Uterus (tissue), 4 donors: ENCODE data around the gene MYH13. TPM values are rescaled to one million over a fixed set of nuclear protein-coding genes. Genes with fewer than 3 reads are reported as not detected.

Experiments
- DNase-seq, 2 donors: peaks; one replicate each; pipeline ENCODE4 v3.0.0-alpha.2; 2019 to 2020
- H3K27ac ChIP-seq, 2 donors: fragments of 200-600 bp; sonication (generic); 1 replicate in 1 of 2; 2 replicates in 1 of 2; pipeline ENCODE4 v1.5.1; 2016 to 2018
- H3K27me3 ChIP-seq, 2 donors: fragments of 200-600 bp; sonication (generic); one replicate each; pipeline ENCODE4 v1.5.1; 2018 to 2019; ENCODE audit warnings: control low read depth in 1 of 2
- H3K36me3 ChIP-seq, 2 donors: fragments of 200-600 bp; sonication (generic); one replicate each; pipeline ENCODE4 v1.5.1; 2019; ENCODE audit warnings: control low read depth in 1 of 2
- H3K4me1 ChIP-seq, 2 donors: fragments of 200-600 bp; sonication (generic); one replicate each; pipeline ENCODE4 v1.5.1; 2018 to 2019; ENCODE audit warnings: control low read depth in 1 of 2
- H3K4me3 ChIP-seq, 2 donors: fragments of 200-600 bp; sonication (generic); 1 replicate in 1 of 2; 2 replicates in 1 of 2; pipeline ENCODE4 v1.5.1; 2018 to 2019; ENCODE audit warnings: mild to moderate bottlenecking in 1 of 2
- H3K9me3 ChIP-seq, 2 donors: fragments of 200-600 bp; sonication (generic); one replicate each; pipeline ENCODE4 v1.5.1; 2019; ENCODE audit warnings: control low read depth in 1 of 2
- CTCF ChIP-seq, 4 experiments: fragments of 200-600 bp in 2 of 4; fragments of 450-650 bp in 2 of 4; sonication (generic) in 2 of 4; IDR thresholded peaks; one replicate each; pipeline ENCODE4 v1.5.1; 2016 to 2019; ENCODE audit warnings: antibody characterized with exemption in 4 of 4, mild to moderate bottlenecking in 2 of 4, moderate library complexity in 1 of 4
- POLR2A ChIP-seq, 2 donors: fragments of 450-650 bp; IDR thresholded peaks; one replicate each; pipeline ENCODE4 v1.6.1; 2016; ENCODE audit warnings: antibody characterized with exemption in 2 of 2, mild to moderate bottlenecking in 1 of 2, moderate library complexity in 1 of 2
- intact Hi-C: fragments of 100-400 bp; cut with DNase I; formaldehyde crosslinking; loops from one replicate; pipeline ENCODE4 v1.15.1; 2023; ENCODE audit warnings: low total_unique reads
- total RNA-seq, 4 donors: library from RNA; depleted of rRNA in 3 of 4; stranded (reverse); fragments of >200 nt in 3 of 4; gene quantifications; one replicate each; pipeline versions ENCODE4 v1.1.0 to v1.2.4, GENCODE V29; 2014 to 2023
- donor health status: DM: yes; HTN: yes; CAD: no.

MYH13 gene
- total RNA-seq, 4 donors from 2014 or later: not detected

- H3K4me3 ChIP-seq: no peak overlapping the region
- H3K36me3 ChIP-seq: no peaks in the 10 kb centered on the region
- H3K4me1 ChIP-seq: no peaks in the 10 kb centered on the region
- no peak for DNase-seq
- H3K9me3 ChIP-seq: no peaks in the 10 kb centered on the region
- no peaks in the 10 kb centered on the region for H3K27me3 ChIP-seq
- intact Hi-C loops: no loop called here
- H3K27ac ChIP-seq: no peak overlapping the region
- TF ChIP-seq POLR2A (IDR thresholded peaks at IDR 0.05) (no peak), CTCF (IDR thresholded peaks at IDR 0.05) (no peak)
Observed at GRCh38 chr17:10392880-10393279, 20.1 kb upstream of the MYH13 start.

- intact Hi-C loops: no loop called here
- H3K9me3 ChIP-seq: no peaks in the 10 kb centered on the region
- no peaks in the 10 kb centered on the region for H3K36me3 ChIP-seq
- DNase-seq: no peak
- H3K27ac ChIP-seq: no peak overlapping the region
- H3K4me3 ChIP-seq: no peak overlapping the region
- TF ChIP-seq CTCF (IDR thresholded peaks at IDR 0.05) (no peak), POLR2A (IDR thresholded peaks at IDR 0.05) (no peak)
- peaks cover 0 to 3% of the 10 kb centered on the region in 2 donors for H3K27me3 ChIP-seq
- H3K4me1 ChIP-seq: no peaks in the 10 kb centered on the region
Observed at GRCh38 chr17:10385871-10386270, 13.1 kb upstream of the MYH13 start.

- intact Hi-C loops: no loop called here
- DNase-seq: no peak
Observed at GRCh38 chr17:10384175-10384574, 11.4 kb upstream of the MYH13 start.

GRCh38 chr17:10380631-10381408, 8.0 kb upstream of the MYH13 start:
- no peak for DNase-seq
- no peaks in the 10 kb centered on the region for H3K9me3 ChIP-seq
- intact Hi-C loops: no loop called here
- no peak overlapping the region for H3K4me3 ChIP-seq
- H3K27me3 ChIP-seq: peaks cover 0 to 3% of the 10 kb centered on the region in 2 donors
- no peaks in the 10 kb centered on the region for H3K4me1 ChIP-seq
- H3K36me3 ChIP-seq: no peaks in the 10 kb centered on the region
- TF ChIP-seq POLR2A (IDR thresholded peaks at IDR 0.05): no peak
- no peak for TF ChIP-seq CTCF (IDR thresholded peaks at IDR 0.05)
- no peak overlapping the region for H3K27ac ChIP-seq

More at GRCh38 chr17:10384175-10384574, 11.4 kb upstream of the MYH13 start:
- no peak overlapping the region for H3K27ac ChIP-seq
- no peaks in the 10 kb centered on the region for H3K9me3 ChIP-seq
- no peak for TF ChIP-seq POLR2A (IDR thresholded peaks at IDR 0.05)
- TF ChIP-seq CTCF (IDR thresholded peaks at IDR 0.05): no peak
- H3K27me3 ChIP-seq: peaks cover 0 to 3% of the 10 kb centered on the region in 2 donors
- no peaks in the 10 kb centered on the region for H3K4me1 ChIP-seq
- H3K4me3 ChIP-seq: no peak overlapping the region
- no peaks in the 10 kb centered on the region for H3K36me3 ChIP-seq

GRCh38 chr17:10370016-10370608, 2.7 kb downstream of the MYH13 start:
- no peak overlapping the region for H3K27ac ChIP-seq
- no peaks in the 10 kb centered on the region for H3K27me3 ChIP-seq
- TF ChIP-seq POLR2A (IDR thresholded peaks at IDR 0.05) (no peak), CTCF (IDR thresholded peaks at IDR 0.05) (no peak)
- DNase-seq: no peak
- intact Hi-C loops: no loop called here
- H3K4me1 ChIP-seq: no peaks in the 10 kb centered on the region
- no peaks in the 10 kb centered on the region for H3K36me3 ChIP-seq
- H3K4me3 ChIP-seq: no peak overlapping the region
- H3K9me3 ChIP-seq: no peaks in the 10 kb centered on the region
